Epithelial cell of esophagus (primary cell): ENCODE measurements around the gene TUBGCP2.

Source experiments
- DNase-seq: peaks from one replicate; pipeline ENCODE4 v3.0.0; 2010; ENCODE audit warnings: low read depth
- H3K4me3 ChIP-seq: 2 replicates; pipeline ENCODE4 v1.5.1; 2011; ENCODE audit warnings: mild to moderate bottlenecking, low read length, control low read depth
- TF ChIP-seq, protein P1 (sequence below): IDR thresholded peaks from 2 replicates; pipeline ENCODE4 v1.5.1; 2011; ENCODE audit warnings: low read depth, mild to moderate bottlenecking, low read length, control low read depth, inconsistent platforms; ENCODE audit not compliant: insufficient read depth; ENCODE audit errors: missing control alignments

The TUBGCP2 gene

DNA sequence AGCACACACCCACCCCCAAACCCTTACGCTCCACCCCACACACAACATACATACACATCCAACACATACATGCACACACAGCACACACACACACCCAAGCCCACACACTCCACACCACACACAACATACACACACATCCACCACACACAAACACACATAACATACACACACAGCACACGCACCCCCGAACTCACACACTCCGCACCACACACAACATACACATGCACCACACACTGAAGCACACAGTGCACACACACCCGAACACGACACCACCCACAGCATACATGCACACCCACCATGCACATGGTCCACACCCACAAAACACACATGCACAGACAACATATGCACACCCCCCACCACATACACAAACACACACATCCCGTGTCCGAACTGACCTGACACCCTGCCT lies 40.5 kb upstream of the TUBGCP2 start:
- H3K4me3 ChIP-seq, result no peak overlapping the region
- no peak for DNase-seq
- TF ChIP-seq, protein P1, sequence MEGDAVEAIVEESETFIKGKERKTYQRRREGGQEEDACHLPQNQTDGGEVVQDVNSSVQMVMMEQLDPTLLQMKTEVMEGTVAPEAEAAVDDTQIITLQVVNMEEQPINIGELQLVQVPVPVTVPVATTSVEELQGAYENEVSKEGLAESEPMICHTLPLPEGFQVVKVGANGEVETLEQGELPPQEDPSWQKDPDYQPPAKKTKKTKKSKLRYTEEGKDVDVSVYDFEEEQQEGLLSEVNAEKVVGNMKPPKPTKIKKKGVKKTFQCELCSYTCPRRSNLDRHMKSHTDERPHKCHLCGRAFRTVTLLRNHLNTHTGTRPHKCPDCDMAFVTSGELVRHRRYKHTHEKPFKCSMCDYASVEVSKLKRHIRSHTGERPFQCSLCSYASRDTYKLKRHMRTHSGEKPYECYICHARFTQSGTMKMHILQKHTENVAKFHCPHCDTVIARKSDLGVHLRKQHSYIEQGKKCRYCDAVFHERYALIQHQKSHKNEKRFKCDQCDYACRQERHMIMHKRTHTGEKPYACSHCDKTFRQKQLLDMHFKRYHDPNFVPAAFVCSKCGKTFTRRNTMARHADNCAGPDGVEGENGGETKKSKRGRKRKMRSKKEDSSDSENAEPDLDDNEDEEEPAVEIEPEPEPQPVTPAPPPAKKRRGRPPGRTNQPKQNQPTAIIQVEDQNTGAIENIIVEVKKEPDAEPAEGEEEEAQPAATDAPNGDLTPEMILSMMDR, result no peak

DNA sequence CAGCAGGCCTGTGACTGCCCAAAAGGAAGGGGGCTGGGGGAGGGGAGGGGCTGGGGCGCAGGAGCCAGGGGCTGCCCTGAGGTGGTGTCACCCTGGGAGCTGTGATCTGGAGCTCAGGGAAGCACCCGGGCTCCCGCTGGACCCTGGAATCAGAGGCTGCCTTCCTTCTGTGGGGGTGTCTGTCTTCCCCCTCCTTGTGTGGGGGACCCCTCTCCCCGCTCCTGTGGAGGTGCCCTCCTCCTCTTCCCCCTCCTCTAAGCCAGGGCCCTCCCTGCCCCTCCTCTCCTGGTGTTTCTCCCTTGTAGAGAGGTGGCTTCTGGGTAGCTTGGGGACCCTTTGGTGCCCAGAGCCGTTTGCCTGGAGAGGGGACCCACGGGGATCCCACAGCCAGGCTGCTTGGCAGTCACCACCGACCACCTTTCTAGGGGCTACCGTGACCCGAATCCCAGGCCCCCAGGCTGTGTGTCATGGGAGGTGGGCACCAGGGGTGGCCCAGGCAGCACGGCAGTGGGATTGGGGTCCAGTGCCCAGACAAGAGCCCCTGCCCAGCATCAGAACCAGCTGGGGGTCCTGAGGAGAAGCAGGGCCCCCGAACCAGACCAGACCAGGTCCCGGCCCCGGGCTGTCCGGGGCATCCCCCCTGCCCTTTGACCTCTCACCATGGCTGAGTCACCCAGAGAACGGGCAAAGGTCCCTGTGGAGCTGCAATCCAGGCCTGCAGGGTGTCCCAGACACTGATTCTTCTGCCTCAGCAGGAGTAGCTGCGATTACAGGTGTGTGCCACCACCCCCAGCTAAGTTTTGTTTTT lies 39.2 kb upstream of the TUBGCP2 start:
- H3K4me3 ChIP-seq, result no peak overlapping the region
- TF ChIP-seq, protein P1, result no peak
- DNase-seq, result no peak

DNA sequence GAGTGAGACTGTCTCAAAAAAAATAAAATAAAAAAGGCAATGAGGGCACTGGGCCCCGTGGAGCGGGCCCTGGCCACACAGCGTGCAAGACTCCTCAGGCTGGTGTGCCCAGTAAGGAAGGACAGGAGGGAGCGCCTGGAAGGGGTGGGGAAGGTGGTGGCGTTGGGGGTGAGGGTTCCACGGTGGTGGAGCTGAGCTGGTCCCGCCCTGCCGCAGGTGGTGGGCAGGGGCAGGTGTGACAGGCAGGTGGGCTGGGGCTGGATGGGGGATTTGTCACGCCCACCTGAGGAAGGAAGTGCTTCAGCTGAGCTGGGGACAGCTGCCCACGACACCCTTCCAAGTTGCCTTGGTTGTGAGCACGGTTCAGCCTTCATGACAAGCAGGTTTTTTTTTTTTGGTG lies 37.7 kb upstream of the TUBGCP2 start:
- TF ChIP-seq, protein P1, result no peak
- DNase-seq, result no peak
- H3K4me3 ChIP-seq, result no peak overlapping the region

DNA sequence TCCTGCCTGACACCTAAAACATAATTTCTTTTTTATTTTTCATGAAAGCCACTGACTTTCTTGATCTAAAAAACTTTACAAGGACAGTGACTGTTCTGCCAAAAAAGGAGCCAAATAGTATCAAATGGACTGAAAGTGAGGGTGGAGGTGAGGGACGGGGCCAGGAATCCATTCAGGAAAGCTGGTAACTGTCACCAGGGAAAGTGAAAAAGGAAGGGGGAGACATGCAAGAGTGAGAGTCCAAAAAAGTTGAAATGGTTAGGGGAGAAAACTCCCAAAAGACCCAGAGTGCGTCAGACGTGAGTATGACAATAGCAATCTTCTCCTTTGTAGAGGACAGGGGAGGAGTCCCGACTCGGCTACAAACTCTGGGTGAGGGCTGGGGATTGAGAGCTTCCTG lies 35.6 kb upstream of the TUBGCP2 start:
- no peak for DNase-seq
- TF ChIP-seq, protein P1, result no peak
- H3K4me3 ChIP-seq, result no peak overlapping the region

DNA sequence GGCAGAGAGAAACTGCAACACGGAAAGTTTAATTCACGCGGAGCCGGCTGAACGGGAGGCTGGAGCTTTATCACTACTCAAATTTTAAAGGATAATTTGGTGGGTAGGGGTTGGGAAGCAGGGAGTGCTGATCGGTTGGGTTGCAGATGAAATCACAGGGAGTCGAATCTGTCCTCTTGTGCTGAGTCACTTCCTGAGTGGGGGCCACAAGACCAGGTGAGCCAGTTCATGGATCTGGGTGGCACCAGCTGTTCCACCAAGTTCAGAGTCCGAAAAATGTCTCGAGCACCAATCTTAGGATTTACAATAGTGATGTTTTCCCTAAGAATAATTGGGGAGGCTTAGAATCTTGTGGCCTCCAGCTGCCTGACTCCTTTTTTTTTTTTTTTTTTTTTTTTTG lies 34.9 kb upstream of the TUBGCP2 start:
- TF ChIP-seq, protein P1, result no peak
- no peak for DNase-seq

DNA sequence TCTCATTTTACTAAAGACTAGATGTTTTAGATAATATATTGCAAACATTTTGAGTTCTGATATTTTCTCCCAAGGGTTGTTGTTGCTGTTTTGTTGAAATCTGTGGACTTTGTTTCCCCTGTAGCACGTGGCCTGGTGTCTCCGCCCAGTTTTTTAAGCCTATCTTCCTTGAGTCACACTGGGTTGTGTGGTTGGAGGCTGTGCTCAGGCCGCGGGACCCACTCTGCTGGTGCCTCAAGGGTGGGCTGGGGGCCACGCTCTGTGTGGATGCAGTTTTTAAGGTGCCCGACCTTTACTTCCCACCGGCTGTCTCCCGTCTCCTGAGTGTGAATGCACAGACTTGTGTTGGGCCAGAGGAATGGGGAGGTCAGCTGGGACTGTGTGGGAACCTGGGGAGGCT lies 34.3 kb upstream of the TUBGCP2 start:
- TF ChIP-seq, protein P1, result no peak
- H3K4me3 ChIP-seq, result no peak overlapping the region
- DNase-seq, result no peak

More for the DNA sequence above, 34.9 kb upstream of the TUBGCP2 start:
- no peak overlapping the region for H3K4me3 ChIP-seq

DNA sequence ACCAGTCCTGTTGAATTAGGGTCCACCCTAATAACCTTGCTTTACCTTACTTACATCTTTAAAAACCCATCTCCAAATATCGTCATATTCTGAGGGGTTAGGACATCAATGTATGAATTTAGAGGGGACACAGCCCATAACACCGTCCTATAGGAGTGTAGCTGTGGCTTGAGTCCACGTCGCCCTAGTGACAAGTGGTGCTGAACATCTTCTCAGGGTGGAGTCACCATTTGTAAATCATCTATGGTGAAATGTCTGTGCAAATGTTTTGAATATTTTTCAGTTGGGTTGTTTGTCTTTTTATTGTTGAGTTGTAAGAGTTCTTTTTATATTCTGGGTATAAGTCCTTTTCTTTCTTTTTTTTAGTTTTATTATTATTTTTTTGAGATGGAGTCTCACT lies 33.3 kb upstream of the TUBGCP2 start:
- no peak overlapping the region for H3K4me3 ChIP-seq
- TF ChIP-seq, protein P1, result no peak
- no peak for DNase-seq
